Smooth muscle cell of the brain vasculature (primary cell): ENCODE data around the gene PARD3B.

Source experiments
- DNase-seq: peaks from one replicate; pipeline ENCODE4 v3.0.0-alpha.2; 2012; ENCODE audit warnings: low read depth, low spot score

PARD3B gene

GRCh38 chr2:204693262-204693661 is 148.0 kb downstream of the PARD3B start:
- DNase-seq: no peak

- no peak for DNase-seq
These were observed 150.2 kb downstream of the PARD3B start for GRCh38 chr2:204695506-204695905.

GRCh38 chr2:204696124-204696523 is 150.8 kb downstream of the PARD3B start:
- no peak for DNase-seq

GRCh38 chr2:204705243-204705932 is 160.1 kb downstream of the PARD3B start:
- no peak for DNase-seq

GRCh38 chr2:204706939-204707338 is 161.7 kb downstream of the PARD3B start:
- DNase-seq: no peak

- DNase-seq: no peak
These were observed 167.9 kb downstream of the PARD3B start for GRCh38 chr2:204713211-204713610.

- no peak for DNase-seq
These were observed 170.1 kb downstream of the PARD3B start for GRCh38 chr2:204715361-204715760.

GRCh38 chr2:204717591-204717990 is 172.3 kb downstream of the PARD3B start:
- no peak for DNase-seq

- DNase-seq: no peak
These were observed 173.3 kb downstream of the PARD3B start for GRCh38 chr2:204718607-204719006.

GRCh38 chr2:204720874-204721273 is 175.6 kb downstream of the PARD3B start:
- DNase-seq: no peak

GRCh38 chr2:204722207-204722606 is 176.9 kb downstream of the PARD3B start:
- DNase-seq: no peak

GRCh38 chr2:204722691-204723090 is 177.4 kb downstream of the PARD3B start:
- DNase-seq: no peak

GRCh38 chr2:204725693-204726360 is 180.6 kb downstream of the PARD3B start:
- DNase-seq: no peak

GRCh38 chr2:204726831-204727230 is 181.6 kb downstream of the PARD3B start:
- DNase-seq: no peak

GRCh38 chr2:204727368-204727767 is 182.1 kb downstream of the PARD3B start:
- no peak for DNase-seq

GRCh38 chr2:204730603-204731002 is 185.3 kb downstream of the PARD3B start:
- no peak for DNase-seq

- no peak for DNase-seq
These were observed 186.7 kb downstream of the PARD3B start for GRCh38 chr2:204732019-204732418.

- DNase-seq: no peak
These were observed 192.0 kb downstream of the PARD3B start for GRCh38 chr2:204737296-204737695.

- no peak for DNase-seq
These were observed 193.4 kb downstream of the PARD3B start for GRCh38 chr2:204738721-204739120.

GRCh38 chr2:204743393-204743960 is 198.2 kb downstream of the PARD3B start:
- no peak for DNase-seq

GRCh38 chr2:204744506-204744905 is 199.2 kb downstream of the PARD3B start:
- no peak for DNase-seq

- DNase-seq: no peak
These were observed 203.0 kb downstream of the PARD3B start for GRCh38 chr2:204748286-204748685.

GRCh38 chr2:204749319-204749718 is 204.0 kb downstream of the PARD3B start:
- DNase-seq: no peak
